GM21447 (cell line): ENCODE data around the gene TEDC1.

Experiments
- ATAC-seq: cut with Tn5 transposase; IDR thresholded peaks from one replicate; pipeline ENCODE4 v1.9.1; 2021; ENCODE audit not compliant: unreplicated experiment

TEDC1 gene

DNA sequence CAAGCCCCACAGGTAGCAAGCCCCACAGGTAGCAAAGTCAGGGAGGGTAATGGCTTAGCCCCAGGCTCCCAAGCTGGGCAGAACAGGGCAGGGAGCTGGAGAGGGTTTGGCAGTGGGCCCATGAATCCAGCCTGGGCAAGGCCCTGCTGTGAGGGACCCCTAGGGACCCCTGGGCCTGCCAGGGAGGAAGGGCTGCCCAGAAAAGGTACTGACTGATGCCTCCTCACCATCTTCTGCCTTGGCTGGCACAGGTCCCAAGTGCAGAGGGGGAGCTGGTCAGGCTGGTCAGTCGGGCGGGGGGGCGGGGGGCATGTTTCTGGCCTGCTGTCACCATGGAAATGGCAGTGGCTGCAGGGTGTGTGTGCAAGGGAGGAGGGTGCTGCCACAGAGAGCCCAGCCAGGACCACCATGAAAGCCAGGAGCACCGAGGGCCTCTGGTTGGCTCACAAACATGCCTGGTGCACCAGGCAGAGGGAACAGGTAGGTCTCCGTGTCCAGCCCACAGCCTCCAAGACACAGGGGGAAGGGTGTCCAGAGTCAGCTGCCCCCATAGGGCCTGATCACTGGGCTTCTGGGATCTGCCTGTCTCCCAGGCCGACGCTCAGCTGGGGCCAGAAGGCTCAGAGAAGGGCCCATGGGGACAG is 17.9 kb upstream of the TEDC1 start:
- no peak for ATAC-seq

DNA sequence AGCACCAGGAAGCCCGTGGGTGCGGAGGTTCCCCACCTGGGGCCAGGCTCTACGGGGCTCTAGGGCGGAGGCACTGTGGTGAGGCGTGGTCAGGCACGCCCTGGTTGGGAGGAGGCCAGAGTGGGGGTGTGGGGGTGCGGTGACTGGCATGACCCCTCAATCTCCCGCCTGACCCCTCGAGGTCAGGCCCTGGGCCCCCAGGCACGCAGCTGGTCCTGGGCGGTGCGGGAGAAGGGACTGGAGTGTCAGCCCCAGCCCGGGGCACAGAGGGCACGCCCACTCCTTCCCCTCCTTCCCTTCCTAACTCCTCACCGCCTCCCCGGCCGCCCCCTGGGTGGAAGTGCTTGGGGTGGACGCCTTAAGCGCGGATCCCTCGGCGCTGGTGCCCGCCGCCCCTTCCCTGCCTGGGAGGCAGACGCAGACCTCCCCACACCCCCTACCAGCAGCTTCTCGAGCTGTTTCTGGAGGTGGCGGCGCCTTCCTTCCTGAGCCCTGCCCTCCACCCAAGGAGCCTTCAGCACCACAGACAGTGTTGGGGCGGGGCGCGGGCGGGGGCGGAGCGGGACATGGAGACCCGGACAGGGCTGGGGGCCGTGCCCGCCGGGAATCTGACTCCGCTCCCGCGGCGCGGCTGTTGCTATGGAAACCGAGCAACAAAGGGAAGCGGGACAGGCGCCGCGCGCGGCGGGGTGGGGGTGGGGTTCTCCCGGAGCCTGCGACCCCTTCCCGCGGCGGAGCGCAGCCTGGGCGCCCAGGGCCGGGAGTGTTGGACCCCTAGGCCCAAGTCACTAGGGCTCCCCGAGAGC is 17.2 kb upstream of the TEDC1 start:
- ATAC-seq = no peak

DNA sequence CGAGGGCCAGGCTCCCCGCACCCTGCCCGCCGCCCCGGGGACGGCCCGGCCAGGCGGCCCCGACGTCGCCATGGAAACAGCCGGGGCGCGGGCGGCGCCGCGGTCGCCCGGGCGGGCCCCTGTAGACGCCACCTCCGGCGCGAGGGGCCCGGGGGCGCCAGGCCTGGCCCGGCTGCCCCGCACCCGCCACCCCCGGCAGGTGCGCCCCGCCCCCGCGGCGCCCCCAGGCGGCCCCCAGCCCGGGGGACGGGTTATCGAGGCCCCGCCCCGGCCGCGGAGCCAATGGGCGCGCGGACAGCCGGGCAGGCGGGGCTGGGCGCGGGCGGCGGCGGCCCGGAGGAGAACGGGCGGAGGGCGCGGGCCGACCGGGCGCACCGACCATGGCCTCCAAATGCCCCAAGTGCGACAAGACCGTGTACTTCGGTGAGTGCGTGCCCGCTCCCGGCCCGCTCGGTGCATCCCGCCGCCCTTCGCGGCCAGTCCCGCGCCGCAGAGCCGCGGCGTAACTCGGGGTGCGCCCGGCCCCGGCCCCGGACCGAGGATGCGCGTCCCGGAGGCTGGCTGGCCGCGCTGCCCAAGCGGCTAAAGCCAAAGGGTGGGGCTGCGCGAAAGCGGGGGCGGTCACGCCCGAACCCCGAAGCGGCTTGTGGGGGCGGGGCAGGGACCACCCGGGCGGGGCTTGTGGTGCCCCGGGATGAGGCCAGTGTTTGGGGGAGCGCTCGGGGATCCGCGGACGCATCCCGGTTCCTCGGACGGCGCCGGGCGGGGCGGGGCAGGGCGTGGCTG is 16.4 kb upstream of the TEDC1 start, which contains the start of gene CRIP2:
Gene CRIP2, plus strand, starts transcription at position 339 of the 786 bp plus-strand sequence. Its CDS starts 42 bp downstream, at position 381.
- no peak for ATAC-seq

DNA sequence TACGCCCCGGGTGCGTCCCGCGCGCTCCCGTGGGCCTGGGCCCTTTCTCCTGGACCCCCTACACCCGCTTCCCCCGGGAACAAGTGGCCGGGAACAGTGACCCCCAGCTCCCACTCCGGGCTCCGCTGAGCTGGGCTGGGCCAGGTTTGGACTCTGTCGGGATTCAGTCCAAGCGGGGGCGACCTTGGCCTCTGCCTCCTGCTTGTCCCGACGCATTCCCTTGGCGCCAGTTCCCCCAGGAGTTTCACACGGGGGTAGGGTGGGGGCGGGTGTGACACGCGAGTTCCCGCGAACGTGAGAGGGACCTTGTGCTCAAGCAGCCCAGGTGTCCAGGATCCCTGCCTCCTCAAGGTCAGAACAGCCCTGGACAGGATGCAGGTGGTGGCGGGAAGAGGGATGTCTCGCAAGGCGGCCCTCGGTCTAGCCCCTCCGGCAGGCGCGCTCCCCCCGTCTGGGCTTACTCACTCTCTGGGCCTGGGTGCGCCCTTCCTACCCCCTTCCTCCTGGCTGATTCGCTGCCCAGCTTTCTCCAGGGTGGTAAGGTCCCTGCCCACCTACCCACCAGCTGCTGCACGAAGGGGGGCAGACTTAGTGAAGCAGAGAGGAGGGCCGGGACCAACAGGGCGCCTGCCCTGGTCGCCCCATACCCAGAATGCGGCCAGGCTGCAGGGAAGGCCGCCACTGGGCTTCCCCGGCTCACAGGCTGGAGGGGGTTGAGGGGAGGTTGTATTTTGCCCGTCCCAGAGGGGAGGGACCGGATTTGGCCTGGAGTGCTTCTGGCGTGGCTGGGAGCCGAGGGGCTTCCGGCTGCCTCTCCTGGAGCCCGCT is 15.6 kb upstream of the TEDC1 start:
- no peak for ATAC-seq

DNA sequence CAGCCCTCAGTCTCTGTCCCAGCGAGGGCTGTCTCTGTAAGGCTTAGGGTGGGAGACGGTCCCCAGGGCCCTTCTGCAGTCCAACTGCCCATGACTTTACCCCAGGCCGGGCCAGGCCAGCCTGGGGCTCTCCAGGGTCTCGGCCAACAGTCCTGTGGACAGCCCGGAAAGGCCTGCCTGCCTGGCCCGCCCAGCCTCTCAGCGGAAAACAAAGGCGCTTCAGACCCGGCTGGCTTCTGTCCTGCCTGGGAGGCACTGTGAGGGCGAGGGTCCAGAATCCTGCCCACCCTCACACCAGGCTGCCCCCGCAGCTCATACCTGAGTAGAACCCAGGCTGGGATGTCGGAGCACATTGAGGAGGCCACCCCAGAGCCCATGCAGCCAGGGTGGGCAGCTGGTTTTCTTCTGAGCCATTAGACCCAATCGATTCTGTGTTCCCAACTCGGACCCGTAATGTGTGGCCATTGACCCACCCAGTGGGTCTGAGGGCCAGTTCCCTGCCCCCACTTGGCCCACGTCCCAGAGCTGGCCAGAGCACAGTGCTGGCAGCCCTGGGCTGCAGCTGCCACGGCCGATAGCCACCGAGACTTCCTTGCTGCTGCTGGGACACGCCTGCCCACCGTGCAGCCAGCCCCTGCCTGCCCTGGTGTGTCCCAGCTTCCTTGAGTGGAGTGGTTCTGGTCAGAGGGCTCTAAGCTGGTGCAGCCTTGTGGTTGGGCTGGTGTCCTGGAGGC is 14.8 kb upstream of the TEDC1 start:
- no peak for ATAC-seq

DNA sequence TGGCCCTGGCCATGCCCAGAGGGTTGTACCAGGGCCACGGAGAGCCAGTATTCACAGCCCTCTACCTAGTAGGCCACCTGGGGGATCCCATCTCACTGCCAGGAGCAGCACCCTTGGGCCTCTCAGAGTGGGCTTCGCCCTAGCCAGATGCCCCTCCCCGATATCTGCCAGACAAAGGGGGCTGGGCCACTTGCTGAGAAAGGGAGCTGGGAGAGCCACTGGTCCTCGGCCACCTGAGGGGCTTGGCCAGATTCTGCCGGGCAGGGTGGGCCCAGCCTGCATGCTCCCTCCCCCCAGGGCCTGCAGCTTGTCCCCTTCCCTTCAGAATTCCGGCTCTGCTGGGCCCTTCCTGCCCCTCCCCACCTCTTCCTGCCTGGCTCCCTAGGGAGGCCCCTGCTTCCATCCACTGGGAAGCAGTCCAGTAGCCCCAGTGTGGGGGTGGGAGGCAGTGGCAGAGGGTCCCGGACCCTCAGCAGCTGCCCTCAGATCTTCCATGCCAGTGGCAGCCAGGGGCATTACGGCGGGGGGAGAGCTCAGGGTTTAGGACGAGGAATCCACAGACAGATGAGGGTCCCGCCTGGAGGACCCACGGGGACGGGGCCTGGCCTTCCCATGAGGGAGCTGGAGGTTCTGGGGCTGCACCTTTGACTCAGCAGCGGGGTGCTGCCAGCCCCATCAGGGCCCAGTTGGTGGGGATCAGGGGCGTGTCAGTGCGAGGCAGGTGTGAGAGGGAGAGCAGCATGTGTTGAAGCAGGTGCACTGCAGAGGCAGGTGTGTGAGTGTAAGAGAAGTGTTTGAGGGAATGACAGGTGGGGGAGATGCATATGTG is 14.0 kb upstream of the TEDC1 start:
- ATAC-seq = no peak

DNA sequence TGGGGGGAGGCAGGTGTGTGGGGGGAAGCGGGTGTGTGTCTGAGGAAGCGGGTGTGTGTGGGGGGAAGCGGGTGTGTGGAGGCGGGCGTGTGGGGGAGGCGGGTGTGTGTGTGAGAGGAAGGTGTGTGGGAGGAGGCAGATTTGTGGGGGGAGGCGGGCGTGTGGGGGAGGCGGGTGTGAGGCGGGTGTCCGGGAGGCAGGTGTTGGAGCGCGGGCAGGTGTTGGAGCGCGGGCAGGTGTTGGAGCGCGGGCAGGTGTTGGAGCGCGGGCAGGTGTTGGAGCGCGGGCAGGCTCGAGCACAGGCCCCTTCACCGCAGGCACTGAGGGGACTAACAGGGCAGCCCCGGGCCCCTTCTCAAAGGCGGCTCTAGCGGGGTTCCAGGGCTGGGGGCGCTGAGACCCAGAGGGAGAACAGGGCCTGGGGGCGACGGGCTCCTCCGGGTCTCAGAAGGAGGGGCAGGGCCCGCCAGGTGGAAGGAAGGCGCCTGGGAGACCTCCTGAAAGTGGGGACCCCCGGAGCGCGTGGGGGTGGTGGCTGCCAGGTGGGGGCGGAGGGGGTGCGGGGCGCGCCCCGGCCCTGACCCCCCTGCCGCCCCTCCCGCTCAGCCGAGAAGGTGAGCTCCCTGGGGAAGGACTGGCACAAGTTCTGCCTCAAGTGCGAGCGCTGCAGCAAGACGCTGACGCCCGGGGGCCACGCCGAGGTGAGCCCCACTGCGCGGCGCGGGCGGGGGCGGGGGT is 13.2 kb upstream of the TEDC1 start:
- ATAC-seq = no peak

DNA sequence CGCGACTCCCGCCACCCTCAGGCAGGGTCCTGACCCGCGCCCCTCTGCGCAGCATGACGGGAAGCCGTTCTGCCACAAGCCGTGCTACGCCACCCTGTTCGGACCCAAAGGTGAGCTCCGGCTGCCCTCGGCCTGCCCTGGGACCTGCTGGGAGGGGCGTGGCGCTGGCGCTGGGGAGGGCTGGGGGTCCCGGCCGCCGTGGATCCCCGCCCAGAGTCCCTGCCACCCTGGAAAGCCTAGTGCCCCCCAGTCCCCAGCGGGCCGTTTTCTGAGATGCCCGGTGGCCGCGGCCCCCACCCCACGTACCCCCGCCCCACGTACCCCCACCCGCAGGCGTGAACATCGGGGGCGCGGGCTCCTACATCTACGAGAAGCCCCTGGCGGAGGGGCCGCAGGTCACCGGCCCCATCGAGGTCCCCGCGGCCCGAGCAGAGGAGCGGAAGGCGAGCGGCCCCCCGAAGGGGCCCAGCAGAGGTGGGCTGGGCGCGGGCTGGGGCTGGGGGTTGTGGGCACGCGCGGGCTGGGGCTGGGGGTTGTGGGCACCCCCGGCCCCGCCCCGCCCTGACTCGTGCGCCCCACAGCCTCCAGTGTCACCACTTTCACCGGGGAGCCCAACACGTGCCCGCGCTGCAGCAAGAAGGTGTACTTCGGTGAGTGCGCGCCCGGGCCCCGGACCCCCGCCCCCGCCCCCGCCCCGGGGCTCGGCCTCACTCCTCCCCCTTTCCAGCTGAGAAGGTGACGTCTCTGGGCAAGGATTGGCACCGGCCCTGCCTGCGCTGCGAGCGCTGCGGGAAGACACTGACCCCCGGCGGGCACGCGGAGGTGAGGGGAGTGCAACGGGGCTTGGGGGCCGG is 12.4 kb upstream of the TEDC1 start:
- no peak for ATAC-seq

DNA sequence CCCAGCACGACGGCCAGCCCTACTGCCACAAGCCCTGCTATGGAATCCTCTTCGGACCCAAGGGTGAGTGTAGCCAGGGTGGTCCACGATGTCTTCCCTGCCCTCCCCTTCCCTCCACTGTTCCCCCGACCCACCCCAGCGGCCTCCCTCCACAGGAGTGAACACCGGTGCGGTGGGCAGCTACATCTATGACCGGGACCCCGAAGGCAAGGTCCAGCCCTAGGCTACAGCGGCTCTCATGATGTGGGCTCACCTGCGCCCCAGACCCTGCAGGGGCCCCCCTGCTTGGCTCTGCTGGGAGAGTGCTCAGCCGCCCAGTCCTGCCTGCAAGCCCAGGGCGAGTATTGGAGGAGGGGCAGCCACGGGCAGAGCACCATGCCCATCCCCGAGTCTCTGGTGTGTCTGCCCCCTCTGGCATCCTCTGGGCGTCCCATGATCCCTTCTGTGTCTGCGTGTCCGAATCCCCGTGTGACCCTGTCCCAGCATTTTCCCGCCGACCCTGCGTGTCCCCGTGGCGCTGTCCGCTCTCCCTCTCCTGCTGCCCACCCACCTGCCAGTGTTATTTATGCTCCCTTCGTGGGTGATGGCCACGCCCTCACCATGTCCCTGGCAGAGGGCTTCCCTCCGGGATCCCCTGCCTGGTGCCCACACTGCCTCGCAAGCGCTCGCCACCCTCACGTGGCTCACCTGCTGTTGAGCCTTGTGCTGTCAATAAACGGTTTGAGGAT is 11.5 kb upstream of the TEDC1 start:
- no peak for ATAC-seq

DNA sequence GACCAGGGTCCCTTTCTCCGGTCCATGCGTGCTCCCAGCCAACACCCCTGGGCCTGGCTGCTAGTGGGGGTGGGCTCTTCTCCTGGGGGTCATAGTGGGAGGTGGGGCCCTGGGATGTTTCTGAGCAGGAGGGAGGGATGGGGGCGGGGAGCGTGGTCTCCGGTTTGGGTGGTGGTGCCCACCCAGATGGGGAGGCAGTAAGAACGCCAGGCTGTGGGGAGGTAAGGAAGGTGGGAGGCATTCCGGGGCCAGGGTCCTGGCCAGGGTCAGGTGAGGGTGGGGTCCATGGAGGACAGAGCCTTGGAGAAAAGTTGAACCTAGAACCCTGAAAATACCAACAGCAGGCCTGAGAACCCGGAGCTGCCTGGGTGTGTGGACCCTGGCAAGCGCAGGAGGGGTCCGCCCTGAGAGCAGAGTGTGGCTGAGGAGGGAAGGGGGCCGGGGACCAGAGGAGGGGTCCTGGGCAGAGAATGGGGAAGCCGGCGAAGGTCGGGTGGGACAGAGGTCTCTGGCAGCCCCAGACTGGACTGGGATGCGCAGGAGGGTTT is 10.8 kb upstream of the TEDC1 start:
- no peak for ATAC-seq

DNA sequence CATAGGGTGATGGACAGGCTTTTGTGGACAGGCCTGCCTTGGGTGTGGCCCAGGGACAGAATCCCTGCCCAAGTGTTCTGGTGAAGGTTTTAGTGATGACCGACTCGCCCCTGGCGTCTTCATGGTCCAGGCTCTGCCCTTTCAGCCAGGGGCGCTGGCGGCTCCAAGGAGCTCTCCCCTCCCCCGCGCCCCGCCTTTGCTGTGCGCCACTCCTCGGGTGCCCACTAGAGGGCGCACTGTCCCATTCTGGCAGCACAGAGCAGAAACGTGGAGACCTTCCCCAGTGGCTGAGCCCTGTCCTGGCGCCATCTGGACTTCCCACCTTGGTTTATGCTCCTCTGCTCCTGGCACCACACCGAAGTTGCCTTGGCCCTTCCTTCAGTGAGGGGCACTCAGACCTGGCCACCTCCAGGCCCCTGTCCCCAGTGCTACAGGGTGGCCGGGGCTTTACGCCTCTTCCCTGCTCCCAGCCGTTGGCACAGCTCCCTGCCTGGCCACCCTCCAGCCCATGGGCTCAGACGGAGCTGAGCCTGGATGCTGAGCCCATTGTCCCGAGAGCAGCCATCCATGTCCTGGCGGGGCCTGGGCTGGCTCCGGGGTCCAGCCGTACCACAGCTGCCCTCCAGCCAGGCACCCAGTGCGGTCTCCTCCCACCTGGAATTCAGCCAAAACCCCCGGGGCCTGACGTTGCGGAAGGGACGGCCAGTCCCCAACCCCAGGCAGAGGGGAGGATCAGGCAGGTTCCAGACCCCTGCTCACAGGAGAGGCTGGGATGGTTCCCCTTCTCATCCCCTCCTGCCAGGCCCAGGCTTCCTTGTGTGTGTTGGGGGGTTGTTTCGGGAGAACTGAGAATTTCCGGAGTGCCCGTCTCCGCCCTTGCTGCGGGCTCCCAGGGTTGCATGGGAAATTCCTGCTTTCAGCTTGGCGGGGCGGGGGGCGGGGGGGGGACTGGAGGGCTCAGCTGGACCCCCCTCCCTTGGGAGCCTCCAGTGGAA is 9.9 kb upstream of the TEDC1 start:
- ATAC-seq = peak; percentile 51

DNA sequence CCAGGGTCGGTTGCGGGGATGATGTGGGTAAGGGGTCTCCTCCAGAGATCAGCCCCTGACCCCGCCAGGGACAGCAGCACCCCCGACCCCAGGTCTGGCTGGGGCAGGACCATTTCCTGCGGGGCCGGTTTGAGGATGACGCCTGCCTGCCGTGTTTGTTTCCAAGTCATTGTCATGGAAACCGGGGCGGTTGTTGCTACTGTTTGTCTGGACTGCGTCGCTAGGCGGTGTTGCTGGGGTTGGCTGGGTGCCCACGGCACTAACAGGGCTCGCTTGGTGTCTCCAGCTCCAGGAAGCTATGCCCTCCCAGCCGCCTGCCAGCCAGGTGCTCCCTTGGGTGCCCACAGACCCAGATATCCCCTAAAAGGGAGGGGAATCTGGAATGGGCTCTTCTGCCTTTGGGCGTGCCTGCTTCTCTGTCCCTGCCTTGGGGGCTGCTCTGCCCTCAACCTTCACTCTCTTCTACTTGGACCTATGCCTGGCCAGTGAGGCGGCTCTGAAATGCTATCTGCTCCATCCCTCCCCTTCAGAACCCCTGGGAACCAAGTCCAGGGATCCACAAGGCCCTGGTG is 9.1 kb upstream of the TEDC1 start:
- peak; percentile 56 for ATAC-seq

DNA sequence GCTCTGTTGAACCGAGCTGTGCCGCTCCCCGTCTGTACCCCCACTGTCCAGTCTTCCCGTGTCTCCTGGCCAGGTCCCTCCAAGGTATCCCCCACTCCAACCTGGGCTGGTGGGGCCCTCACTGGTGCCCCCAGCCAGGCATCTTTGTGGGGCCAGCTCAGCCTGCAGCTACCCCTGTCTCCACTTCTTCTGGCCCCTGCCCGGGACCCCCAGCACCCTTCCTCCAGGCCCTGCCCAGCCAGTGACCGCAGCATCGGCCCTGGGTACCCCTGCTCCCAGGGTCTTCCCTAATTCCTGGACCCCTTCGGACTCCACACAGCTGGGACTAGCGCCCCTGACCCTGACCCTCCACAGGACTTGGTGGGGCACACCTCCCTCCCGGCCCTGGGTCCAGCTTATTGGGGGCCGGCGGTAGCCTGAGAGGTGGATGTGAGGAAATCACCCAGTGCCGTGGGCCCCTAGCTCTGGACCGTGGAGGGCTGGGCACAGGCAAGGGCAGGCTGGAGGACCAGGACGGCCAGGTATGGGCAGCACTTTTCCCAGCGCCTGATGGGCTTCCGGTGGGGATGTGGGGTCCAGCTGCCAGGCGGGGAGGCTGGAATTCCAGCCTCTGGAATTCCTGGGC is 8.4 kb upstream of the TEDC1 start:
- no peak for ATAC-seq

DNA sequence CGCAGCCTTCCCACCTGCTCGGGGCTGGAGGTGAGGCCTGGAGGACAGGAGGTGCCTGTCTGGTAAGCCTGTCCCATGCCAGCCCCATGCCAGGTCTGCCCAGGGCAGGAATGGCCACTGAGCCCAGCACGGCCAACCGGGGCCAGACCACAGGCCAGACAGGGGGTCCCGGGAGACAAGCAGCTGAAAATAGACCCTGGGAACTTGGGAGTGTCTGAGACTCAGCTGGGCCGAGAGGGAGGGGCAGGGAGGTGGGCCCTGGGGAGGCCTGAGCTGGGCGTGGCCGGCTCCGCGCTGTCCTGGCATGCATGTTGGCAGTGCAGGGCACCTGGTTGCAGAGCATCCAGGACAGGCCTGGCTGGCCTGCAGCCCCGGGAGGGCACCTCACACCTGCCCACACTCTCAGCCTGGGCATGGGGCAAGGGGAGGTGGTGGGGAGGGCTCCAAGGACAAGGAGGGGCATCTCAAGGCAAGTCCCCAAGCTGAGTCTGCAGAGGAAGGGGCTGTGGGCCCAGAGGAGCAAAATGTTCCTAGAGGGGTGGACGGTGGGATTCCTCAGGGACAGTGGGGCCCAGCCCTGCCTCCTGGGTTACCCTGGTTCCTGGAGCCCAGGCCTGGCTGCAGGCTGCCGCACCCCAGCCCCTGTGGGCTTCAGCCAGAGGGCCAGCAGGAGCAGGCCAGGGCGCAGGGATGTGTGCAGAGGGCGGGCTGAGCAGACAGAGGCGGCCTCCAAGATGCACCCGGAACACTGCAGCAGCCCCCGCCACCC is 7.6 kb upstream of the TEDC1 start:
- ATAC-seq = no peak
